Activated T-cell treated with anti-CD3 and anti-CD28 coated beads, Interleukin-2, amount 50 U/mL, for 48 hours (primary cell): ENCODE results near the gene NEK11.

Experiments used
- DNase-seq, 2 experiments: peaks; one replicate each; pipeline ENCODE4 v3.0.0-alpha.2; 2020

Gene NEK11, protein sequence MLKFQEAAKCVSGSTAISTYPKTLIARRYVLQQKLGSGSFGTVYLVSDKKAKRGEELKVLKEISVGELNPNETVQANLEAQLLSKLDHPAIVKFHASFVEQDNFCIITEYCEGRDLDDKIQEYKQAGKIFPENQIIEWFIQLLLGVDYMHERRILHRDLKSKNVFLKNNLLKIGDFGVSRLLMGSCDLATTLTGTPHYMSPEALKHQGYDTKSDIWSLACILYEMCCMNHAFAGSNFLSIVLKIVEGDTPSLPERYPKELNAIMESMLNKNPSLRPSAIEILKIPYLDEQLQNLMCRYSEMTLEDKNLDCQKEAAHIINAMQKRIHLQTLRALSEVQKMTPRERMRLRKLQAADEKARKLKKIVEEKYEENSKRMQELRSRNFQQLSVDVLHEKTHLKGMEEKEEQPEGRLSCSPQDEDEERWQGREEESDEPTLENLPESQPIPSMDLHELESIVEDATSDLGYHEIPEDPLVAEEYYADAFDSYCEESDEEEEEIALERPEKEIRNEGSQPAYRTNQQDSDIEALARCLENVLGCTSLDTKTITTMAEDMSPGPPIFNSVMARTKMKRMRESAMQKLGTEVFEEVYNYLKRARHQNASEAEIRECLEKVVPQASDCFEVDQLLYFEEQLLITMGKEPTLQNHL

DNA sequence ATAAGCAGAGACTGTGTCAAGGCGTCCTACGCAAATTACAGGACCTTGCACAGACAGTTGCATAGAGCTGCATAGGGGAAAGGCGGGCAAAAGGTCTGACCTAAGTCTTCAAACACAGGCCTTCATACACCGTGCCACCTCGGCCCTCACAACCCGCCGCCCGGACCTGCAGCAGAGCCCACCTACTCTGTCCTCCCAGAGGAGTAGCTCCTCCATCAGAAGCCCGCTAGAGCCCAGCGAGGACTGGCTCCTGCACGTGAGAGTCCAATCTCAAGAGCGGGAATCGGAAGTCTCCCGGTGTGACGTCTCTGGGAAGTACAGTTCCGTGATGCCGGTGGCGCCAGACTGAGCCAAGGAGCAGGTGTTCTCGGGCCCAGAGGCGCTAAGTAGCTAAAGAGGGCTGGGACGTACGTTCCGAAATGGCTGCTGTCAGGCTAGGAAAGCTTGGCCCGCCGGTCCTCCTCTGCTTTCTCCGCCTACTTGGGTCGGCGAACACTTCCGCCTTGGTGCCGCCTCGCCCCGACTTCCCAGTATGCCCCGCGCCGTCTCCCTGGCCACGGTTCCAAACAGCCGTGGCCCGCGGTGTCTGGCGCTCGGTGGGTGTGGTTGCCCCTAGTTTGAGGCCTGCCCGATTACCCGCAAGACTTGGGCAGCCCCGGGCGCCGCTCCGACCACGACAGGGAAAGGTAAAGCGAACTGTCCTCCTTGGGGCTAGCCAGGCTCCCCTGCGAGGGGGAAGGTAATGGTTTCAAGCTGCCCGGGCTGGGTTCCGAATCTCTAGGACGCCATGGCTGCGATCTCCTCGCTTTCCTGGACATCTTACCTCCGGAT, at the start of gene NEK11, which contains the start of gene ASTE1:
Gene NEK11, plus strand, starts transcription at position 557 of the 831 bp plus-strand sequence. CDS start 2,832 bp downstream, outside the sequence.
Gene ASTE1, minus strand, starts transcription at position 505 of the 831 bp plus-strand sequence. CDS start 1,519 bp downstream, outside the sequence.
- peak; percentile 90 to 93 for DNase-seq

DNA sequence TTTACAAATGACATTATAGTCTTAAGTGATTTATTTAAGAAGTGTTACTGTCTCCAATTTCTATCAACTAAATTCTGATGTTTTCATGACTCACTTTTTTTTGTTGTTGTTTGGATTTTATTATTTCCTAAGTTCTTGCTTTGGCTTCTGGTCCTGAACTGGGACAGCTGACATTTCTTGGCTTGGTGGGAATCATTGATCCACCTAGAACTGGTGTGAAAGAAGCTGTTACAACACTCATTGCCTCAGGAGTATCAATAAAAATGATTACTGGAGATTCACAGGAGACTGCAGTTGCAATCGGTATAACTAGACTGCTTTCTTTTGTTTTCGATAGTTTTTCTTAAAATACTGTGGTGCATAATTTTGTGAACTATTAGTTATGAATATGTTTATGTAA, 47.6 kb upstream of the NEK11 start:
- no peak for DNase-seq

DNA sequence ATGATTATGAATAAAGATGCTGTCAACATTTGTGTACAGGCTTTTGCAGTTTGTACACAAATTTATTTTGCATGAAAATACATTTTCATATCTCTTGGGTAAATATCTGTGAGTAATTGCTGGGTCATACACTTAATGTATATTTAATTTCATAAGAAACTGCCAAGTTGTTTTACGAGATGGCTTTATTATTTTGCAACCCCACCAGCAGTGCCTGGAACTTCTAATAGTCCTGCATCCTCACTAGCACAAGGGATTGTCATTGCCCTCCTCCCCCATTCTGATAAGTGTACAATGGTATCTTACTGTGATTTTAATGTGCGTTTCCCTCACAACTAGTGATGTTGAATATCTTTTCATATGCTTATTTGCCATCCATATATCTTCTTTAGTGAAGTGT, 45.2 kb upstream of the NEK11 start:
- DNase-seq = no peak

DNA sequence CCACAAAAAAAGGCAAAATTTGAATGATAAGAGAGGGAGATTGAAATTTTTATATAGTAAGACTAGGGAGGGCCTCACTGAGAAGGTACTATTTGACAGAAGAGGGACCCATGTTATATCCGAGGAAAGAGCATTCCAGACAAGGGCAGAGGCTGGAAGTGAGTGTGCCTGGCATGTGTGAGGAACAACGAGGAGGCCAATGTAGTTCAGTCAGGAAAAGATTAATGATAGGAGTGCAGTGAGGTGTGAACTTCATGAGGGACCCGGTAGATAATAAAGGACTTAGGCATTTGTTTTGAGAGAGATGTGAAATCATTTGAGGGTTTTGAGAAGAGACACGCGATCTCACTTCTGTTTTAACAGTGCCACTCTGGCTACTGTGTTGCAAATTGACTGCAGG, 36.4 kb upstream of the NEK11 start:
- no peak for DNase-seq

DNA sequence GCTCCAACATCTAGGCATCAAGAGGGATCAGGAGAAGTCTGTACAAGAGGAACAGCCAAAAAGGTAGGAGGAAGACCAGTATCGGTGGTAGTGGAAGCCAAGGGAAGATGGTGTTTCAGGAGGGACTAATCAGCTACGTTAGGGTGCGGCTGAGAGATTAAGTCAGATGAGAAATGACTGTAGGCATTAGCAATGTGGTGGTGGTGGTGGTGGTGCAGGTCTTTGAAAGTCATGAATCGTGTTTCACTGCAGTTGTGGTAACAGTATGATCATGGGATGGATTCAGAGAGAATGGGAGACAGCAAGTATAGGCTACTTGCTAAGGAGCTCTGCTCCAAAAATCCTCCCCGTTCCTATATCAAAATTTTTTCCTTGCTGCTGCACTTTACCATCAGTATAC, 35.6 kb upstream of the NEK11 start:
- no peak for DNase-seq

DNA sequence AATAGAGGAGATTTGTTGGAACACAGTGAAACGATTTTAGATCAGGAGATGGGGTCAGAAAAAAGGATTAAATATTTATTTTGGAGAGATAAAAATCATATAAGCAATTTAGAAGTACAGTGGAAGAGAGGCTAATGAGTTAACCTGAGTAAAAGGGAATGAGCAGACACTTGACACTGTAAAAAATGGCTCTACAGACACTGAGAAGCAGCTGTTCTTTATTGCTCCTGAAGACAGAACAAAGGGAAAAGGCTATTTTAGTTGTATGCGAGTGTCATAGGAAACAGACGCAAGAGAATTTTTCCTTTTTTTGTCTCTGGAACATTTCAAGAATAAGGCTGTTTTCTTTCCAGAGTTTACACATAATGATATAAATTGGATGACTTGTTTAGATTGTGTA, 34.3 kb upstream of the NEK11 start:
- no peak for DNase-seq

DNA sequence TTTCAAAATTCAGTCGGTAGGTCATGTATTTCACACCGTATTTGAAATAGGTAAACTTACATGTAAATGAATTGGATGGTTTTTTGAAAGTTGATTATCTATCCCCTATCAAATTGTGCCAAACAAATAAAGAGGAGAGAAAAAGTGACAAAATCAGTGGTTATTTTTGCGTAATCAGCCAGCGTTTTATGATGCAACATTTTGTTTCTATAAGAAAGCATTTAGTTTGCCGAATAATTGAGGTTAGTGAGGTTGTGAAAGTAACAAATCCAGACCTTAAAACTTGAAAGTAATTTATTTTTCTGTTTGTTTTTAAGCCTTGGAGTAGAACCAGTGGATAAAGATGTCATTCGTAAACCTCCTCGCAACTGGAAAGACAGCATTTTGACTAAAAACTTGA, 29.4 kb upstream of the NEK11 start:
- no peak for DNase-seq

DNA sequence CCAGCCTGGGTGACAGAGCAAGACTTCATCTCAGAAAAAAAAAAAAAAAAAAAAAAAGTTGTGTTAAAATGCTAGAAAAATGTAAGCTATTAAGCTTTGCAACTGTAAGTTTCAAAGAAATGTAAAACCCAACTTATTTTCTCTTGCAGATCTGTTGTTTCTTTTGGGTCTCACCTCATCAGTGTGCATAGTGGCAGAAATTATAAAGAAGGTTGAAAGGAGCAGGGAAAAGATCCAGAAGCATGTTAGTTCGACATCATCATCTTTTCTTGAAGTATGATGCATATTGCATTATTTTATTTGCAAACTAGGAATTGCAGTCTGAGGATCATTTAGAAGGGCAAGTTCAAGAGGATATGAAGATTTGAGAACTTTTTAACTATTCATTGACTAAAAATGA, 25.6 kb upstream of the NEK11 start:
- no peak for DNase-seq

DNA sequence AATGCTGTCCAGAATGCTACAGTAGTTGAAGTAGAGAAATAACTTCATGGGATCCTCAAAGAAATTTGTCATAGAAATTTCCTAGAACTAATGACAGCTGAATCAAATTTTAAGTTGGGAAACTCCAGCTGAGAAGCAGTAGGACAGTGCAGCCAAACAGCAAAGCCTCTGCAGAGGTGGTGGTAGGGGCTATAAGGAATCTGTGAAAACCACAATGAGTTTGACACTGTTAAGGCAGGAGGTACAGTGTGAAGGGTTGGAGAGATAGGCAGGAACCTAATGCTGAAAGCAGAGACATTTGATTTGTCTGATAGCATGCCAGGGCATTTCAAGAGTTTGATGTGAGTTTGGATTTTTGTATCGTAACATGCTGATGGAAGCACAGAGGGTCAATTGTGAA, 22.1 kb upstream of the NEK11 start:
- DNase-seq = no peak

DNA sequence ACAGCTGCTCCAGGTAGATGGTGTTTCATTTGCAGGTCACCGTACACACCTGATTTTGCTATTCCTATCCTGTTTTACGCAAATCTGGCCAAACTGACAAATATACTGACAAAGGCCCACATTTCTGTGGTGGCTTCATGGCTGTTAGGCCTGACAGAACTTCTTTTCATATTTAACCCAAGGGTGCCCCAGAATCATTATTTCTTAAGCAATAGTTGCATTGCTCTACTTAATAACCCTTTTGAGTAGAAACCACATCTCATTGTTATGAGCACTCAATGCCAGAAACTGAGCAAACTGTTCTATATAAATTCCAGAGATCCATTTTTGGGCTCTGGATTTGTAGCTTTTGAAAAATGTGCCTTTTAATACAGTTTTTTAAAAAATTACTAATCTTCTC, 19.4 kb upstream of the NEK11 start:
- no peak for DNase-seq

DNA sequence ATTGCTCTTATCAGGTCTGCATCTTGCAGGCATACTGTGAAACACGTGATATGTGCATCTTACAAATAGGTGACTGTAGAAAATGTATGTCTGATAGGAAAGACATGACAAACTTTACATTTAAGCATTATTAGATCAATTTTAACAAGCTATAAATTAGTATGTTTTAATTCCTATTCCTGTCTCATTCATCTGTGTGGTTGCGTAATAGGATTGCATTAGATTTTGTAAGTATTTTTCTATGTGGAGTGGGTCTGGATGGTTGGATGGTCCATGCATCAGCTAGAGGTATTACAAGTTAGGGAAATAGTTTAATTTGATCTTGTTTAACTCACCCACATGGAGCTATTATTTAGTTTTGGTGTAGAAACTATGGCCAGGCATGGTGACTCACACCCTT, 18.9 kb upstream of the NEK11 start:
- no peak for DNase-seq

DNA sequence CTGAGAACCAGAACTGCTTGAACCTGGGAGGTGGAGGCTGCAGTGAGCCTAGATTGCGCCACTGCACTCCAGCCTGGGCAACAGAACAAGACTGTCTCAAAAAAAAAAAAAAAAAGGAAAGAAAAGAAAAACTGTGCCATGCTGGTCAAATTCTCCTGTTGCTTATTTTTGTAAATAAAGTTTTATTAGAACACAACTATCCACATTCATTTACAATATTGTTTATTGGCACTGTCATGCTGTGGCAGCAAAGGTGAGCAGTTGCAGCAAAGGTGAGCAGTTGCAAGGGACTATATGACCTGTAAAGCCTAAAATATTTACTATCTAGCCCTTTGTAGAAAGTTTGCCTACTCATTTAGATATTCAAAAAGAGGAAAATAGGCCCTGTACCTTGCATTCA, 18.4 kb upstream of the NEK11 start:
- DNase-seq = no peak

DNA sequence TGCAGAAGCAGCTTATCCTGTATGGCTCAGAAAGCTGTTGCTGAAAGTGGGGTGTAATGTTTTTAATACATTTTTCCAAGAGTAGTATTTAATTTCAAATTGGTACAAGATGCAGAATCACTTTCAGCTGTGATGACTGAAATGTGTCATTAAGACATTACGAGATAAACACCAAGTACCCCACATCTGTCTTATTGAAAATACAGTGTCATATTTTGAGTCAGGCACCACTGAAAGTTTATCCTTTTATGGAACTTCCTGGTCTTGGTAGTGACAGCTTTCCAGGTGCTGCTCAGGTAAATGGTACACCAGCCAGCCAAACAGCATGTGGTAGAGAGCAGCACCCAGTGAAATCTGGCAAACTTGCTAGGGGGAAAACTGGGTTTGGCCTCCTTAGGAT, 17.0 kb upstream of the NEK11 start:
- no peak for DNase-seq

DNA sequence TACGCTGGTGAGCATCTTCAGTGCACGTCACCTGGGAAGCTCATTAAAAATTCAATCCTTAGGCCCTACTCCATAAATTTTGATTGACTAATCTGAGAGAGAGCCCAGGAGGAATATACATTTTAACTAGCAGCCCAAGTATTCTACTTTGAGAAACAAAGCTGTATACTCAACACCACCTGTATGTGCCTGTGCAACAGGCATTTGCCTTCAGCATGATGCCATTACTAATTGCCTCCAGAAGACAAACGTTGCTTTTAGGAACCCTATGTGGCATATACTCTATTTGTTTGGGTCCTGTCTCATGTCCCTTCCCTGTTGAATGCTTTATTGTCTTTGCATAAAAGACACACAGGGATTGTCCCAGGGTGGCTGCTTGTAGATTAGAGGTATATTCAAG, 7.7 kb upstream of the NEK11 start:
- no peak for DNase-seq

DNA sequence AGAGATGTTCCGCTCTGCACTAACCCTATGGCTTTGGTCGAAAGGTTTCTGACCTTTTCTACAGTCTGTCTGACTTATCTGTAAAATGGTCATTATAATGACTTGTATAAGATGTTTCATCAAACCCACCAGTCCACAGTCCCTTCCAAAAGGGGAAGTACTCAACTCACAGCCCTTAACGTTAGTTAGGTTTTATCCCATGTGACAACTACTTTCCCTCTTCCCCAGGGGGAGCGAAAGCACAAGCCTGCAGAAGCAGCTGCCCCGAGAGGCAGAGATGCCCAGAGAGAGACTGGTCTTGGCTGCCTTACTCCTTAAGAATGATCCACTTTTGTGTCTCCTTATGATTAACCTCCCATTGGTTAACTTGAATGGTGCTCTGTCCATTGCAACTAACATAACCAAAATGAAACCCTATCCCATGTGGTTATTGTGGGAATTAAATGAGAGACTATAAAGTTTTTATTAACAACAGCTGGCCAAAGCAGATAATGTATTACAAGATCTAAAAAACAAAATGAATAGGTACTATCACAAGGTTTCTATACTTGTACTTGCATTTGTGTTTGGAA, 6.5 kb upstream of the NEK11 start:
- no peak for DNase-seq

DNA sequence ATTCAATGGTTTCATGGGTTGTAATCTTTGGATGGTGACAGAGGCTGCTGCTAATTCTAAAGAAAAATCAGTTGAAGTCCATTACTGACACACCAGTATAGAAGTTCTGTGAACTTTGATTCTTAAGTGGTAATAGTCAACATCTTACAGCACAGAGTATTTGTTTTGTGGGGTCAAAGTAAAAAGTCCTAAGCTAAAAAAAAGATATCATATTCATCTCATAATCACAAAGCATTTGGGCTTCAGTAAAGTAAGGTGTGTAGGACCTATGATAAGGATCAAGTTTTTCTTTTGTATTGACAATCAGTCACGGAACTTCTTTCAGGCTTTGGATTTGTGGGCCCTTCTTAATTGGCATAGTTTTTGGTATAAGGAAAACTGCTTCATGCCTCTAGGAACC, 1.1 kb upstream of the NEK11 start:
- DNase-seq = no peak

DNA sequence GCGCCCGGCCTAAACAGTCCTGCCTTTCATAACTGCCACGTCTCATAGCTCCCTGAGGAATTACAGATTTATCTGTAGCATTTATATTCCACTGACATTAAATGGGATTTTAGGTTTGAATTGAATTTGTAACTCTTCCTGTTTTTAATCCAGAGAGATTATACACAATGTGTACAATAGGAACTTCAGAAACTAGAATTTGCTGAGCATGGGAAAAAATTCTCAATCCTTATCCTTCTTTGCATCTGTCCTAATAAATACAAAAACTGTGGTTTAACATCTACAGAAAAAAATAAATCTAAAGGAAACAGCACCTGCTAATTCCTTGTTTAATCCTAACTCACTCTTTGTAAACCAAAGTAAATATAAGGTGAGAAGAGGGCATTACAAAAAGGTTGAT, 2.2 kb downstream of the NEK11 start:
- DNase-seq = no peak

DNA sequence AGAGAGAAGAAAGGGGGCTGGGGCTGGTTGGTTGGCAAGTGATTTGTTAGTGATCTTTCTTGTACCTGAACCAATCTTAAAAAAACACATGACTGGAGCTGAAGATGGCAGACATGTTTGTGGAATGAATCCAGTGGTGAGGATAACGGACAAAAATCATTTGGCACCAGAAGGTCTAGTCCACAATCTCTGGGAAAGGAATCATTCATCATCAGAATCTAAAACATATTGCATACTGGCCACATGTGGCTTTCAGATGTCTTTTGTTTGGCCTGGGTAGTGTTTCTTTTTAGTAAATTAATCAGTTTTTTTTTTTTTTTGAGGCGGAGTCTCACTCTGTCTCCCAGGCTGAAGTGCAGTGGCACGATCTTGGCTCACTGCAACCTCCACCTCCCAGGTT, 5.0 kb downstream of the NEK11 start:
- DNase-seq = no peak

DNA sequence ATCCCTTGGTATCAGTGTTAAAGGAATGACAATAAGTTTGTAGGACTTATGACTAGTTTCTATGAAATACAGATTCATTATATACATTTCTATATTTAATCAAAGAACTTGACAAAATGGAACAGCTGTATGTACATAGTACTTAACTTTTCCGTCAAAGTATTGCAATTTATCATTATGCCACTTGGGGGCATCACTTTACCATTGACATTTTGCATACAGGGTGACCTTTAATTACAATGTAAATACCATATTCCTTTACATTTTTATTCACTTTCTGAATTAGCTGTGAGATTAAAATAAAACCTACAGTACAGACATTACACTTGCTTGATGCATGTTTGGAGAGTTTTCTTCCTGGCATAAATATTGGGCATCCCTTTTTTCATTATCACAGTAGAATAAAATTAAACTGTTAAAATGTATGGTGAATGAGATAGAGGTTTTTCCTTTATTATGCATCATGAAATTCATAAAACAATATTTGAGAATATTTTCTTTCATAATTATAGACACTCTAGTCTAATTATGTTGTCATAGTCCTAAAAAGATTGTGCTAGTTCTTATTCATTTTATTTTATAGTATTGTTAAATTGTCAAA, 6.9 kb downstream of the NEK11 start:
- no peak for DNase-seq

DNA sequence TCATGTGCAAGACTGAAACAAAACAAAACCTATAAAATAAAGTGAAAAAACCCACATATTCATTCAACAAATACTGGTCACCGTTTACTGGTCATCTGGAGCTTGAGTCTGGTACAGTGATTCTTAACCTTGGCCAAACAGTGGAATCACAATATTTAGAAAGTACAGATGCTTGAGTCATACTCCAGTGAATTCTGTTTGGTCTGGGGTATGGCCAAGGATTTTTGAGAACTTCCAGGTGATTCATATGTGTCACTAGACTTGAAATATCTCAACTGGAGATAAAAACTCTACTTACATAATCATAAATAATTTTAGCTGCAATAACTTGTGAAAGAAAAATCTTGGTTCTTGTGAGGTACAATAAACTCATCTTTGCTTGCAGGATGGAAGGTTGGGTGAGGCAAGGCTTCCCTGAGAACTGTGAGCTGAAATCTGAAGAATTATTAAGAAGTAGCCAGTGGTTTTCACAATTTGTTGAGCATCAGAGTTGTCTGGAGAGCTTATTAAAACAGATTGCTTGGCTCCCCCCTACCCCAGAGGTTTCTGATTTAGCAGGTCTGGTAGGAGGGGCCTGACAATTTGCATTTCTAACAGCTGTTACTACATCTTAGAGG, 9.6 kb downstream of the NEK11 start:
- DNase-seq = no peak

DNA sequence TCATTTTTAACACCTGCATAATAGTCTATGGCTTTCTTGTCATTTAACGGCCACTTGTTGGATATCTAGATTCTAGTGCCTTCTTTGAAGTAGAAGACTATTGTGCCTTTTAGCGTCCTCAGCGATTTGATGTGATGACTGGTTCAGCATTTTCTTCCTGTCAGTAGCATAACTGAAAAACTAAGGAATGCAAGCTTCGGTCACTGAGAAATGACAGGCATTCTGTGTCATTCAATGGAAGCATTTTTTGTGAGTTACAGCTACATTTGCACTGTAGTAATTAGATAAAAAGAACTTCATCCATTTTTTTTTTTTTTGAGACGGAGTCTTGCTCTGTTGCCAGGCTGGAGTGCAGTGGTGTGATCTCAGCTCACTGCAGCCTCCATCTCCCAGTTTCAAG, 10.3 kb downstream of the NEK11 start:
- DNase-seq = no peak

DNA sequence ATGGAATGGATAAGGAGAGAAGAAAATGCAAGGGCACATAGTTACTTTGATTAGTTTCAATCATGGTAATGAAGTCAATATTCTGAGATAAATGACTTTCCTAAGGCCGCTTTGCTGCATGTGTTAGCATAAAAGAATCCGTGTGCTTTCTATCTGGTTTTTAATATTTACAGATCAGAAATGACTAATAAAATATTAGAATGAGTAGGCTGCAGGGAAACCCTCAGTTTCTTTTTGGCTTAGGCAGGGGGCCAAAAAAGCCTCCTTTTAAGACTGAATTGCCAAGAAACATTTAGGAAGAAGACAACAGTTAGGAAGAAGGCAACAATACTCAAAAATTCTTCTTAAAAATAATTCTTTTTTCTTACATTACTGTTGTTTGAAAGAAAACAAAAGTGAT, 11.6 kb downstream of the NEK11 start:
- no peak for DNase-seq
